GM12878 (cell line): ENCODE measurements around the gene PLSCR1. TPM values are rescaled to one million over a fixed set of nuclear protein-coding genes. Genes with fewer than 3 reads are reported as not detected.
A peak's percentile ranks its signal among the peaks of the same experiment; 100 is the strongest.

ENCODE experiments used
- ATAC-seq: fragments of 200-7000 bp; cut with Tn5 transposase; 3 replicates; pipeline ENCODE4 v1.9.1; 2020; ENCODE audit warnings: mild to moderate bottlenecking, moderate library complexity
- BruUV-seq: library from RNA; stranded (reverse); fragments of 400-500 nt; replicated peaks from 2 replicates; lab custom pipeline; 2021; lab: Mats Ljungman, UMichigan
- CTCF ChIA-PET: fragments of 300-600 bp; sonication (Branson Sonifier 250); formaldehyde crosslinking; extraction: SDS; loops from one replicate; lab custom pipeline; 2021; ENCODE audit warnings: inconsistent platforms; lab: Yijun Ruan, JAX
- POLR2A ChIA-PET: fragments of 350-600 bp; formaldehyde crosslinking; extraction: SDS; loops from one replicate; lab custom pipeline; 2021; ENCODE audit warnings: inconsistent platforms; lab: Charles Lee
- RAD21 ChIA-PET: fragments of 300-600 bp; sonication (Branson Sonifier 250); formaldehyde crosslinking; loops from one replicate; lab custom pipeline; 2023; ENCODE audit warnings: antibody characterized with exemption; ENCODE audit not compliant: unreplicated experiment; lab: Charles Lee
- SMC1A ChIA-PET: fragments of 300-600 bp; sonication (Branson Sonifier 250); formaldehyde crosslinking; loops from one replicate; lab custom pipeline; 2023; ENCODE audit not compliant: unreplicated experiment, uncharacterized antibody; lab: Charles Lee
- DNase-seq: peaks from one replicate; pipeline ENCODE4 v3.0.0-alpha.2; 2011; ENCODE audit warnings: low read depth, low spot score
- FAIRE-seq: peaks from 3 replicates; lab custom pipeline; 2011; peaks lifted over from hg19 to GRCh38; lab: Jason Lieb, UNC
- H2AFZ ChIP-seq: 2 replicates; pipeline ENCODE4 v1.6.0; 2011; ENCODE audit warnings: low read depth, low read length, control low read depth; ENCODE audit not compliant: control insufficient read depth
- H3K27ac ChIP-seq: 2 replicates; pipeline ENCODE4 v1.5.1; 2011; ENCODE audit warnings: control low read depth; ENCODE audit not compliant: control insufficient read depth, insufficient read depth
- H3K27me3 ChIP-seq, 2 experiments: replicated peaks in 1 of 2; 2 replicates each; pipeline versions ENCODE4 v1.6.0 to v1.6.1; 2011; ENCODE audit warnings: low read length in 1 of 2; ENCODE audit not compliant: control insufficient read depth in 2 of 2, insufficient read depth in 2 of 2
- H3K36me3 ChIP-seq, 2 experiments: 2 replicates each; pipeline ENCODE4 v1.5.1; 2011; ENCODE audit warnings: low read length in 1 of 2; ENCODE audit not compliant: control insufficient read depth in 2 of 2, insufficient read depth in 2 of 2
- H3K4me1 ChIP-seq: 2 replicates; pipeline ENCODE4 v1.6.1; 2011; ENCODE audit warnings: mild to moderate bottlenecking, low read length, moderate library complexity, mixed read lengths; ENCODE audit not compliant: control insufficient read depth, insufficient read depth
- H3K4me2 ChIP-seq: 2 replicates; pipeline ENCODE4 v1.6.0; 2011; ENCODE audit warnings: control low read depth; ENCODE audit not compliant: control insufficient read depth, insufficient read depth
- H3K4me3 ChIP-seq: fragments of 200-600 bp; sonication (generic); 2 replicates; pipeline ENCODE4 v1.5.1; 2016
- H3K79me2 ChIP-seq: 2 replicates; pipeline ENCODE4 v1.6.0; 2011; ENCODE audit warnings: low read length; ENCODE audit not compliant: control insufficient read depth, insufficient read depth
- H3K9ac ChIP-seq: 2 replicates; pipeline ENCODE4 v1.8.0; 2011; ENCODE audit warnings: low read length, control low read depth, mixed read lengths; ENCODE audit not compliant: control insufficient read depth, insufficient read depth
- H3K9me3 ChIP-seq: replicated peaks from 3 replicates; pipeline ENCODE4 v1.5.1; 2011; ENCODE audit warnings: mild to moderate bottlenecking, low read length; ENCODE audit not compliant: control insufficient read depth, insufficient read depth
- H4K20me1 ChIP-seq: 2 replicates; pipeline ENCODE4 v1.6.0; 2011; ENCODE audit not compliant: control insufficient read depth, insufficient read depth
- CBX3 ChIP-seq: fragments of 200-600 bp; sonication (generic); IDR thresholded peaks from 2 replicates; pipeline ENCODE4 v1.6.1; 2016; ENCODE audit warnings: low read depth, borderline replicate concordance
- CREB1 ChIP-seq: IDR thresholded peaks from 2 replicates; pipeline ENCODE4 v1.6.1; 2012; ENCODE audit warnings: low read depth, mild to moderate bottlenecking, inconsistent platforms
- NFYB ChIP-seq: IDR thresholded peaks from 2 replicates; pipeline ENCODE4 v1.6.1; 2011; ENCODE audit warnings: low read depth, mild to moderate bottlenecking, low read length, improper control_type of control experiment, moderate library complexity; ENCODE audit not compliant: insufficient read depth
- RELB ChIP-seq: fragments of 450-650 bp; IDR thresholded peaks from 2 replicates; pipeline ENCODE4 v1.6.1; 2017; ENCODE audit warnings: low read depth, mild to moderate bottlenecking, moderate library complexity
- SRF ChIP-seq, 2 experiments: IDR thresholded peaks; 2 replicates each; pipeline ENCODE4 v1.6.1; 2011; ENCODE audit warnings: low read depth in 2 of 2, low read length in 2 of 2, mild to moderate bottlenecking in 1 of 2, moderate library complexity in 1 of 2
- SUZ12 ChIP-seq: fragments of 200-600 bp; sonication (generic); IDR thresholded peaks from one replicate; pipeline ENCODE4 v1.6.1; 2018; ENCODE audit warnings: antibody characterized with exemption, mild to moderate bottlenecking; ENCODE audit not compliant: unreplicated experiment
- YBX1 ChIP-seq: fragments of 450-650 bp; IDR thresholded peaks from 2 replicates; pipeline ENCODE4 v1.6.1; 2016; ENCODE audit warnings: antibody characterized with exemption
- in situ Hi-C: fragments of 300-500 bp; cut with MboI; formaldehyde crosslinking; loops from 9 replicates; pipeline ENCODE4 v1.14.3; 2018; ENCODE audit warnings: mixed read lengths
- intact Hi-C: fragments of 100-400 bp; cut with micrococcal nuclease; formaldehyde crosslinking; loops from one replicate; pipeline ENCODE4 v1.14.2; 2022; ENCODE audit not compliant: unreplicated experiment
- polyA plus RNA-seq, 11 experiments: library from polyadenylated mRNA; depleted of rRNA in 4 of 11; unstranded in 6 of 11; stranded (reverse) in 5 of 11; fragments of >200 nt; fragmentation: Nextera tagmentation in 4 of 11; fragmentation: Illumina TruSeq in 1 of 11; extraction: Ambion mirVana in 4 of 11; extraction: Trizol in 1 of 11; gene quantifications; 1 replicate in 1 of 11; 2 replicates in 10 of 11; pipeline versions ENCODE4 v1.2.1 to v1.2.3, GENCODE V29; 2011 to 2016; ENCODE audit warnings: inconsistent platforms in 2 of 11, missing spikeins in 2 of 11, low read depth in 1 of 11
- total RNA-seq, 4 experiments: library from RNA; depleted of rRNA in 3 of 4; stranded (reverse); fragments of >200 nt in 3 of 4; fragmentation: Illumina TruSeq in 1 of 4; extraction: Trizol in 1 of 4; gene quantifications; 2 replicates each; pipeline versions ENCODE4 v1.2.1 to v1.2.3, GENCODE V29; 2013 to 2021

PLSCR1 gene
- total and polyA plus RNA-seq, 10 of the 15 experiments (the other 5 are each of a cell fraction or from before 2014, with no cell fraction given) = 35.4 to 77.8 (median 41.1) TPM

- Histone ChIP-seq H3K27me3 (no peaks in the 10 kb centered on the region), H3K9me3 (no peaks in the 10 kb centered on the region), H3K36me3 (peaks cover 0 to 7% of the 10 kb centered on the region in 2 experiments; a peak in 2 of 4 replicates), H4K20me1 (no peaks in the 10 kb centered on the region), H3K79me2 (peaks cover 35% of the 10 kb centered on the region), H3K4me1 (no peaks in the 10 kb centered on the region; the same call in 1 of the 2 replicates), H3K4me3 (no peak overlapping the region), H3K27ac (no peak overlapping the region), H3K9ac (no peak overlapping the region), H3K4me2 (peak overlapping the region; percentile 30; the same call in 1 of the 2 replicates), H2AFZ (no peak overlapping the region)
- RAD21 ChIA-PET = no interaction called here
- in situ Hi-C loops (no loop called here), intact Hi-C loops (no loop called here)
- BruUV-seq = no TSS peak
- DNase-seq = no peak
- SMC1A ChIA-PET = no interaction called here
- TF ChIP-seq YBX1 = no peak
- TF ChIP-seq NFYB = no peak
- TF ChIP-seq SUZ12 = no peak
- no peak for TF ChIP-seq CREB1
- TF ChIP-seq SRF (IDR thresholded peaks at IDR 0.05; ENCODE audit: low read depth in 2 of 2, low read length in 2 of 2) = no peak
- no peak for TF ChIP-seq RELB
- TF ChIP-seq CBX3 = no peak
- no peak for ATAC-seq
- no peak for FAIRE-seq
- CTCF ChIA-PET = interaction anchor here (0.6 kb wide), 1 partner anchor 8 kb away, joined by 4 read pairs; no protein-coding TSS in a partner anchor
- POLR2A ChIA-PET = no interaction called here
Measured at GRCh38 chr3:146536681-146537080, 7.7 kb downstream of the PLSCR1 start.
